Neural cell (in vitro differentiated cells): ENCODE data around the gene H1-8. TPM values are rescaled to one million over a fixed set of nuclear protein-coding genes. Genes with fewer than 3 reads are reported as not detected.

Experiments
- H2AFZ ChIP-seq: fragments of 200-600, 300-800 bp; sonication (generic), shearing (Covaris generic); 2 replicates; pipeline ENCODE4 v1.6.0; 2014; ENCODE audit warnings: low read depth, mild to moderate bottlenecking, antibody characterized with exemption, low read length, moderate library complexity
- H3F3A ChIP-seq: fragments of 200-600 bp; shearing (Covaris generic); 2 replicates; pipeline ENCODE4 v1.6.1; 2016; ENCODE audit warnings: mild to moderate bottlenecking, moderate library complexity, mixed read lengths, antibody characterized with exemption, low read length; ENCODE audit not compliant: insufficient read depth, poor library complexity, severe bottlenecking
- H3K27ac ChIP-seq: fragments of 200-600, 300-800 bp; sonication (generic), shearing (Covaris generic); 2 replicates; pipeline ENCODE4 v1.5.1; 2014; ENCODE audit warnings: mild to moderate bottlenecking, low read length, moderate library complexity
- H3K27me3 ChIP-seq: fragments of 300-800, 200-600 bp; sonication (generic), shearing (Covaris generic); 2 replicates; pipeline ENCODE4 v1.6.0; 2014; ENCODE audit warnings: mild to moderate bottlenecking, low read depth, low read length, moderate library complexity; ENCODE audit not compliant: insufficient read depth
- H3K36me3 ChIP-seq: fragments of 300-800, 200-600 bp; sonication (generic), shearing (Covaris generic); 2 replicates; pipeline ENCODE4 v1.5.1; 2014; ENCODE audit warnings: mild to moderate bottlenecking, antibody characterized with exemption, low read length, moderate library complexity; ENCODE audit not compliant: insufficient read depth
- H3K4me2 ChIP-seq: fragments of 300-800, 200-600 bp; sonication (generic), shearing (Covaris generic); 2 replicates; pipeline ENCODE4 v1.6.0; 2014; ENCODE audit warnings: mild to moderate bottlenecking, low read length
- H3K4me3 ChIP-seq: fragments of 300-800, 200-600 bp; sonication (generic), shearing (Covaris generic); 2 replicates; pipeline ENCODE4 v1.5.1; 2014; ENCODE audit warnings: mild to moderate bottlenecking, low read length, moderate library complexity
- H3K79me2 ChIP-seq: fragments of 200-600 bp; shearing (Covaris generic); replicated peaks from 2 replicates; pipeline ENCODE4 v1.6.0; 2014; ENCODE audit warnings: mild to moderate bottlenecking, low read length, moderate library complexity; ENCODE audit not compliant: insufficient read depth
- H3K9ac ChIP-seq: fragments of 300-800, 200-600 bp; sonication (generic), shearing (Covaris generic); 2 replicates; pipeline ENCODE4 v1.6.1; 2016; ENCODE audit warnings: mild to moderate bottlenecking, low read length, mixed read lengths
- H3K9me2 ChIP-seq: fragments of 200-600 bp; shearing (Covaris generic); 2 replicates; pipeline ENCODE4 v1.6.1; 2016; ENCODE audit warnings: mild to moderate bottlenecking, low read length, mixed read lengths; ENCODE audit not compliant: insufficient read depth
- H3K9me3 ChIP-seq: fragments of 200-600, 300-800 bp; sonication (generic), shearing (Covaris generic); 2 replicates; pipeline ENCODE4 v1.6.1; 2016; ENCODE audit warnings: mild to moderate bottlenecking, mixed run types, low read length, moderate library complexity, mixed read lengths
- H4K20me1 ChIP-seq: fragments of 200-600 bp; shearing (Covaris generic); 2 replicates; pipeline ENCODE4 v1.6.1; 2016; ENCODE audit warnings: mild to moderate bottlenecking, mixed run types; ENCODE audit not compliant: insufficient read depth
- EP300 ChIP-seq: fragments of 450-650 bp; conservative IDR thresholded peaks from 2 replicates; pipeline ENCODE4 v1.6.1; 2014; ENCODE audit warnings: antibody characterized with exemption, mild to moderate bottlenecking, moderate library complexity; ENCODE audit not compliant: poor library complexity, severe bottlenecking
- EZH2 ChIP-seq: fragments of 200-600, 300-800 bp; shearing (Covaris generic), sonication (generic); IDR thresholded peaks from 2 replicates; pipeline ENCODE4 v1.6.1; 2014; ENCODE audit warnings: antibody characterized with exemption, low read length, borderline replicate concordance, mild to moderate bottlenecking; ENCODE audit not compliant: insufficient read depth, poor library complexity, severe bottlenecking
- MXI1 ChIP-seq: fragments of 450-650 bp; conservative IDR thresholded peaks from 2 replicates; pipeline ENCODE4 v1.6.1; 2014; ENCODE audit warnings: antibody characterized with exemption, mild to moderate bottlenecking; ENCODE audit not compliant: poor library complexity, severe bottlenecking
- POLR2AphosphoS5 ChIP-seq: IDR thresholded peaks from 2 replicates; pipeline ENCODE4 v1.6.1; 2012
- RAD21 ChIP-seq: fragments of 450-650 bp; conservative IDR thresholded peaks from 2 replicates; pipeline ENCODE4 v1.6.1; 2014; ENCODE audit warnings: antibody characterized with exemption, mild to moderate bottlenecking, moderate library complexity
- SMC3 ChIP-seq: fragments of 450-650 bp; conservative IDR thresholded peaks from 2 replicates; pipeline ENCODE4 v1.6.1; 2014; ENCODE audit warnings: antibody characterized with exemption, mild to moderate bottlenecking, moderate library complexity; ENCODE audit not compliant: poor library complexity
- TAF1 ChIP-seq: IDR thresholded peaks from 2 replicates; pipeline ENCODE4 v1.6.1; 2012; ENCODE audit warnings: low read depth
- polyA plus RNA-seq: library from polyadenylated mRNA; depleted of rRNA; stranded (reverse); fragments of >200 nt; gene quantifications from 2 replicates; pipeline ENCODE4 v1.2.3, GENCODE V29; 2014
- TF ChIP-seq, protein P1 (sequence below): fragments of 450-650 bp; IDR thresholded peaks from 2 replicates; pipeline ENCODE4 v1.5.1; 2014; ENCODE audit warnings: antibody characterized with exemption, mild to moderate bottlenecking, moderate library complexity; ENCODE audit not compliant: poor library complexity, severe bottlenecking
- TF ChIP-seq, protein P2 (sequence below): IDR thresholded peaks from 2 replicates; pipeline ENCODE4 v1.6.1; 2012; ENCODE audit warnings: borderline replicate concordance

The H1-8 gene
- polyA plus RNA-seq, 1 donor from 2014 or later, result not detected

DNA sequence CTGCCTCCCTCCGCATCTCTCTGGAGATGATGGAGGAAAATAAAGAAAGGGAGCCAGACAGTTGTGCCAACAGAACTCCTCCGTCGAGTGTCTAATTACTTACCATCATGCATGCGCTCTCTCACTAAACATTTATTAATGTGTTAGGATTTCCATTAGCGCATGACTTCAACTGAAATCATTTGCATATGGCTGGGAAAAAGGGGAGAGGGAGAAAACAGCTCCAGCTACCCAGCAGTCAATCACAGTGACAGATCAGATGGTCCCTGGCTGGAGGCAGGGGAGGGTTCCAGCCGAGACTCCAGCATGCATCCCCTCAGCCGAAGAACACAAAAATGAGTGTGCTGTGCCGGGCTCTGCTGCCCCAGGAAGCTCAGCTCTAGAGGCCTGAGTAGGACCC lies 21.4 kb upstream of the H1-8 start:
- no peaks in the 10 kb centered on the region for H3K9me2 ChIP-seq
- no peaks in the 10 kb centered on the region for H3K9me3 ChIP-seq
- H4K20me1 ChIP-seq, result no peaks in the 10 kb centered on the region
- no peaks in the 10 kb centered on the region for H3F3A ChIP-seq
- H3K36me3 ChIP-seq, result no peaks in the 10 kb centered on the region
- H3K4me2 ChIP-seq, result no peak overlapping the region
- no peaks in the 10 kb centered on the region for H3K79me2 ChIP-seq
- no peaks in the 10 kb centered on the region for H3K27me3 ChIP-seq
- H3K9ac ChIP-seq, result no peak overlapping the region
- no peak overlapping the region for H2AFZ ChIP-seq
- no peak overlapping the region for H3K4me3 ChIP-seq
- TF ChIP-seq SMC3 (no peak), TAF1 (no peak), EZH2 (no peak), RAD21 (no peak), MXI1 (no peak), POLR2AphosphoS5 (no peak), EP300 (no peak)
- TF ChIP-seq, protein P1, sequence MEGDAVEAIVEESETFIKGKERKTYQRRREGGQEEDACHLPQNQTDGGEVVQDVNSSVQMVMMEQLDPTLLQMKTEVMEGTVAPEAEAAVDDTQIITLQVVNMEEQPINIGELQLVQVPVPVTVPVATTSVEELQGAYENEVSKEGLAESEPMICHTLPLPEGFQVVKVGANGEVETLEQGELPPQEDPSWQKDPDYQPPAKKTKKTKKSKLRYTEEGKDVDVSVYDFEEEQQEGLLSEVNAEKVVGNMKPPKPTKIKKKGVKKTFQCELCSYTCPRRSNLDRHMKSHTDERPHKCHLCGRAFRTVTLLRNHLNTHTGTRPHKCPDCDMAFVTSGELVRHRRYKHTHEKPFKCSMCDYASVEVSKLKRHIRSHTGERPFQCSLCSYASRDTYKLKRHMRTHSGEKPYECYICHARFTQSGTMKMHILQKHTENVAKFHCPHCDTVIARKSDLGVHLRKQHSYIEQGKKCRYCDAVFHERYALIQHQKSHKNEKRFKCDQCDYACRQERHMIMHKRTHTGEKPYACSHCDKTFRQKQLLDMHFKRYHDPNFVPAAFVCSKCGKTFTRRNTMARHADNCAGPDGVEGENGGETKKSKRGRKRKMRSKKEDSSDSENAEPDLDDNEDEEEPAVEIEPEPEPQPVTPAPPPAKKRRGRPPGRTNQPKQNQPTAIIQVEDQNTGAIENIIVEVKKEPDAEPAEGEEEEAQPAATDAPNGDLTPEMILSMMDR, result no peak
- TF ChIP-seq, protein P2, sequence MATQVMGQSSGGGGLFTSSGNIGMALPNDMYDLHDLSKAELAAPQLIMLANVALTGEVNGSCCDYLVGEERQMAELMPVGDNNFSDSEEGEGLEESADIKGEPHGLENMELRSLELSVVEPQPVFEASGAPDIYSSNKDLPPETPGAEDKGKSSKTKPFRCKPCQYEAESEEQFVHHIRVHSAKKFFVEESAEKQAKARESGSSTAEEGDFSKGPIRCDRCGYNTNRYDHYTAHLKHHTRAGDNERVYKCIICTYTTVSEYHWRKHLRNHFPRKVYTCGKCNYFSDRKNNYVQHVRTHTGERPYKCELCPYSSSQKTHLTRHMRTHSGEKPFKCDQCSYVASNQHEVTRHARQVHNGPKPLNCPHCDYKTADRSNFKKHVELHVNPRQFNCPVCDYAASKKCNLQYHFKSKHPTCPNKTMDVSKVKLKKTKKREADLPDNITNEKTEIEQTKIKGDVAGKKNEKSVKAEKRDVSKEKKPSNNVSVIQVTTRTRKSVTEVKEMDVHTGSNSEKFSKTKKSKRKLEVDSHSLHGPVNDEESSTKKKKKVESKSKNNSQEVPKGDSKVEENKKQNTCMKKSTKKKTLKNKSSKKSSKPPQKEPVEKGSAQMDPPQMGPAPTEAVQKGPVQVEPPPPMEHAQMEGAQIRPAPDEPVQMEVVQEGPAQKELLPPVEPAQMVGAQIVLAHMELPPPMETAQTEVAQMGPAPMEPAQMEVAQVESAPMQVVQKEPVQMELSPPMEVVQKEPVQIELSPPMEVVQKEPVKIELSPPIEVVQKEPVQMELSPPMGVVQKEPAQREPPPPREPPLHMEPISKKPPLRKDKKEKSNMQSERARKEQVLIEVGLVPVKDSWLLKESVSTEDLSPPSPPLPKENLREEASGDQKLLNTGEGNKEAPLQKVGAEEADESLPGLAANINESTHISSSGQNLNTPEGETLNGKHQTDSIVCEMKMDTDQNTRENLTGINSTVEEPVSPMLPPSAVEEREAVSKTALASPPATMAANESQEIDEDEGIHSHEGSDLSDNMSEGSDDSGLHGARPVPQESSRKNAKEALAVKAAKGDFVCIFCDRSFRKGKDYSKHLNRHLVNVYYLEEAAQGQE, result no peak
- H3K27ac ChIP-seq, result no peak overlapping the region

DNA sequence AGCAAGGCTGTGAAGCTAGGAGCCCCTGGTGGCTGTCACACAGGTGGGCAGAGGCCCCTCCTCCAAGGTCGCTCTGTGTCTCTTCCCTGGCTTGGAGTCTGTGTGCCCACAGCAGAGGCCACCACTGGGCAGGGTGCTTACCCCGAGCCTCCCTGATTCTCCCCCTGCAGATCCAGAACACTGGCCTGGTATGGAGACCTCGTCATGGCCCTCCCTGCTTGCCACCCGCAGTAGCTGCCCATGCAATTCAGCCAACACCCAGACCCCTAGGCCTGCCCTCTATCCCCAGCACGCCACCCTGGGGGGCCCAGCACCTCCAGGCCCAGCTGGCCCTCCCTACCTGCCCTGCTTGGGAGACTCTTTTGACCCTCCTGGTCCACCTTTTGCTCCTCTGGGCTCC lies 20.0 kb upstream of the H1-8 start:
- Histone ChIP-seq H3K27me3 (no peaks in the 10 kb centered on the region), H3K4me3 (no peak overlapping the region), H3K9ac (no peak overlapping the region), H3F3A (no peaks in the 10 kb centered on the region), H2AFZ (no peak overlapping the region), H3K79me2 (no peaks in the 10 kb centered on the region), H3K9me2 (no peaks in the 10 kb centered on the region), H3K4me2 (no peak overlapping the region), H3K36me3 (no peaks in the 10 kb centered on the region), H3K9me3 (no peaks in the 10 kb centered on the region), H4K20me1 (no peaks in the 10 kb centered on the region), H3K27ac (no peak overlapping the region)
- TF ChIP-seq EZH2 (no peak), SMC3 (no peak), POLR2AphosphoS5 (no peak), RAD21 (no peak), EP300 (no peak), MXI1 (no peak), TAF1 (no peak)
- TF ChIP-seq, protein P2, result no peak
- TF ChIP-seq, protein P1, result no peak
